KMS-11 (cell line): ENCODE measurements around the gene PLA2G4E.

ENCODE experiments used
- H2AFZ ChIP-seq: fragments of 200-600 bp; sonication (generic); 2 replicates; pipeline ENCODE4 v1.6.1; 2016; ENCODE audit warnings: antibody characterized with exemption, mixed run types, low read depth
- H3K27ac ChIP-seq: fragments of 200-600 bp; sonication (generic); 2 replicates; pipeline ENCODE4 v1.6.1; 2016; ENCODE audit warnings: mild to moderate bottlenecking, mixed run types
- H3K27me3 ChIP-seq: fragments of 200-600 bp; sonication (generic); 2 replicates; pipeline ENCODE4 v1.6.1; 2017; ENCODE audit warnings: mild to moderate bottlenecking, low read depth, mixed run types, moderate library complexity; ENCODE audit not compliant: insufficient read depth
- H3K36me3 ChIP-seq: fragments of 200-600 bp; sonication (generic); 2 replicates; pipeline ENCODE4 v1.6.1; 2017; ENCODE audit warnings: mild to moderate bottlenecking, mixed run types; ENCODE audit not compliant: insufficient read depth
- H3K4me1 ChIP-seq: fragments of 200-600 bp; sonication (generic); 2 replicates; pipeline ENCODE4 v1.6.1; 2016; ENCODE audit warnings: mild to moderate bottlenecking, low read depth, mixed run types; ENCODE audit not compliant: poor library complexity, severe bottlenecking
- H3K4me2 ChIP-seq: fragments of 200-600 bp; sonication (generic); 2 replicates; pipeline ENCODE4 v1.7.0; 2016; ENCODE audit warnings: mild to moderate bottlenecking, mixed run types
- H3K4me3 ChIP-seq: fragments of 200-600 bp; sonication (generic); IDR thresholded peaks from 2 replicates; pipeline ENCODE4 v1.6.1; 2017; ENCODE audit warnings: low read depth, low read length, mixed read lengths; ENCODE audit not compliant: insufficient read depth
- H3K79me2 ChIP-seq: fragments of 200-600 bp; sonication (generic); 2 replicates; pipeline ENCODE4 v1.6.1; 2016; ENCODE audit warnings: low read depth, mixed run types; ENCODE audit not compliant: insufficient read depth
- H3K9ac ChIP-seq: fragments of 200-600 bp; sonication (generic); 2 replicates; pipeline ENCODE4 v1.6.1; 2016; ENCODE audit warnings: mild to moderate bottlenecking, mixed run types
- H4K20me1 ChIP-seq: fragments of 200-600 bp; sonication (generic); 2 replicates; pipeline ENCODE4 v1.6.1; 2016; ENCODE audit warnings: mild to moderate bottlenecking, mixed run types; ENCODE audit not compliant: insufficient read depth
- CTCF ChIP-seq: fragments of 200-600 bp; sonication (generic); conservative IDR thresholded peaks from 2 replicates; pipeline ENCODE4 v1.6.1; 2017; ENCODE audit warnings: low read depth, mild to moderate bottlenecking, antibody characterized with exemption, low read length, moderate library complexity, mixed read lengths

Gene PLA2G4E

GRCh38 chr15:42036112-42036905 lies 15.5 kb upstream of the PLA2G4E start:
- no peaks in the 10 kb centered on the region for H3K27me3 ChIP-seq
- no peak overlapping the region for H3K9ac ChIP-seq
- H3K4me2 ChIP-seq: no peak overlapping the region
- H3K4me3 ChIP-seq: no peak overlapping the region
- H2AFZ ChIP-seq: no peak overlapping the region
- no peaks in the 10 kb centered on the region for H3K4me1 ChIP-seq
- no peaks in the 10 kb centered on the region for H3K79me2 ChIP-seq
- no peaks in the 10 kb centered on the region for H3K36me3 ChIP-seq
- H3K27ac ChIP-seq: no peak overlapping the region
- no peak for TF ChIP-seq CTCF
- no peaks in the 10 kb centered on the region for H4K20me1 ChIP-seq

DNA sequence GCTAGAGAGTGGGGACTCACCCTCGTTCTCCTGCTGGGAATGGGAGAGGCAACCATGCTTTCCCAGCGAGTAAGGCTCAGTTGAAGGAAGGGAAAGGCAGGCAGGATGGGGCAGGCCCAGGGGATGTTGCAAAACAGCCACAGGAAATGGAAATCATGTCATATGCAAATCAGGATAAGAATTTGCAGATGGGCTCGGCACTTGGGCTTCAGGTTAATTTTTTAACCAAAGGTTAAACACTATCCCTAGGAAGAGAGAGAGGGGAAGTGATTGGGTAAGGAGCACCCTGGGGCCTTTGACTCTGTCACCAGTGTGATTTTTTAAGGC lies 14.6 kb upstream of the PLA2G4E start:
- no peaks in the 10 kb centered on the region for H3K36me3 ChIP-seq
- no peak overlapping the region for H2AFZ ChIP-seq
- no peak overlapping the region for H3K4me3 ChIP-seq
- no peaks in the 10 kb centered on the region for H3K27me3 ChIP-seq
- H3K79me2 ChIP-seq: no peaks in the 10 kb centered on the region
- no peaks in the 10 kb centered on the region for H3K4me1 ChIP-seq
- no peak overlapping the region for H3K4me2 ChIP-seq
- no peak for TF ChIP-seq CTCF
- H3K9ac ChIP-seq: no peak overlapping the region
- H4K20me1 ChIP-seq: no peaks in the 10 kb centered on the region
- no peak overlapping the region for H3K27ac ChIP-seq

DNA sequence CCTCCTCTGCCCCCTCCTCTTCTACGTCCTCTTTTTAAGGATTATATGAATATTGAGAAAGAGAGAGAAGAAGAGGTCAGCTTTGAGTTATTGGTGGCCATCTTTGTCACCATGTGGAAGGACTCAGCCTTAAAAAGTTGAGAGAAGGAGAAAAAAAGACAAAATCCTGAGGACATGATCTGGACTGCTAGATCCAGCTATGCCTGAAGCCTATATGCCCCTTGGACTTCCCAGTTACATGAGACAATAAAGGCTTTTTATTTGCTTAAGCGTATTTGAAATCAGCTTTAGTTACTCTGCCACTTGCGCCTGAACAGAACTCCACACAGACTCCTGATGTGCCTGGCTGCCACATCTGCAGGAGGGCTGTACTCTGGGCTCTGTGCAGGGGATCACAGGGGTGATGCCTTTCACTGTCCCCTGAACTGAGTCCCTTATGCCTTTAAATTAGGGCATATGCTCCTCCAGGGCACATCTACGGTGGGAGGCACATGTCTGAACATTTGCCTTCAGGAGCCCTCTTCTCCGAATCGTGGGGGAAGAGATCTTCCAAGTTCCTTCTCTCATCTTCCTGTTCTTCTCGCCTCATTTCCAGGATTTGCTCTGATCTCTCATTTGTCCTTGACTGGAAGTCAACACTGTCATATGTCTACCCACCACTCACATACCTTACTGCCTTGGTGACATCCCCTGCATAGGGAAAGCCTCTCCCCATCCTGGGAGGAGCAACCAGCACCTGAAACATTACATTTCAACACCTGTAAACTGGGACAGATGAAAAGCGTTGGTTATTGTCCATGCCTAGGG lies 14.0 kb upstream of the PLA2G4E start:
- H3K27me3 ChIP-seq: no peaks in the 10 kb centered on the region
- H3K4me1 ChIP-seq: no peaks in the 10 kb centered on the region
- no peaks in the 10 kb centered on the region for H4K20me1 ChIP-seq
- H3K27ac ChIP-seq: no peak overlapping the region
- H3K4me3 ChIP-seq: no peak overlapping the region
- H3K36me3 ChIP-seq: no peaks in the 10 kb centered on the region
- H3K4me2 ChIP-seq: no peak overlapping the region
- no peak overlapping the region for H2AFZ ChIP-seq
- H3K9ac ChIP-seq: no peak overlapping the region
- TF ChIP-seq CTCF: no peak
- H3K79me2 ChIP-seq: no peaks in the 10 kb centered on the region

DNA sequence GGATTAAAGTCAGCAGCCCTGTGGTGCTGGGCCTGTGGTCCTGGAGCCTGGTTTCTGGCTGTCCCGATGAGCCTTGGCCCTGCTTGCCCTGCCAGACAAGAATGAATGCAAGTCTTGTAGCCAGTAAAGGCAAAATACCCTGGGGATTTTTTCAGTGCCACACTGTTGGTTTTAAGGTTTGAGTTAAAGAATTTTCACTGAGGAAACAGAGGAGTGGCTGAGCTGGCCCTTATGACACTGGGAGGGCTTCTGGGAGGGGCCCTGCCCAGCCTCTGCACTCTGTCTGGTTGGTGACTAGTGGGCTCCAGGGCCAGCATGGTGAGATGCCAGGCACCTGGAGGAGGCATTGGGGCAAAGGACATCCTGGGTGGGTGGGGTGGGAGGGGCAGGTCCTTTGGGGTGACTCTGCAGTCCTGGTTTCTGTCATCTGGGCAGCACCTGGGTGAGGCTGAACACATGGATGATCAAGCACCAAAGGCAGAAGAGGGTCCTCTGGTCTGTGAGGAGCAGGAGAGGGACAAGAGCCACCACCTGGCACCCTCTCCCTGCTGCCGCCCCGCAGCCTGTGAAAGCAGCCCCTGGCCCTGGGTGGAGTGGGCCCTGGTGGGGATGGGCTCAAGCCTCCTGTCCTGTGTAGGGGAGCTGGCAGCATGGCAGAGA lies 12.5 kb upstream of the PLA2G4E start:
- Histone ChIP-seq H3K9ac (no peak overlapping the region), H3K27me3 (no peaks in the 10 kb centered on the region), H3K4me3 (no peak overlapping the region), H3K27ac (no peak overlapping the region), H3K4me1 (no peaks in the 10 kb centered on the region), H3K36me3 (no peaks in the 10 kb centered on the region), H3K79me2 (no peaks in the 10 kb centered on the region), H3K4me2 (no peak overlapping the region), H4K20me1 (no peaks in the 10 kb centered on the region), H2AFZ (no peak overlapping the region)
- no peak for TF ChIP-seq CTCF
